Measurements from ENCODE around the gene VMP1. TPM values are rescaled to one million over a fixed set of nuclear protein-coding genes. Genes with fewer than 3 reads are reported as not detected.
"Not testable (repeated sequence)": the region's sequence is repeated elsewhere in the genome, so short reads cannot be mapped to it uniquely, and the experiment has no call there.

Gene VMP1
- total RNA-seq, 1 donor = 608 TPM

DNA sequence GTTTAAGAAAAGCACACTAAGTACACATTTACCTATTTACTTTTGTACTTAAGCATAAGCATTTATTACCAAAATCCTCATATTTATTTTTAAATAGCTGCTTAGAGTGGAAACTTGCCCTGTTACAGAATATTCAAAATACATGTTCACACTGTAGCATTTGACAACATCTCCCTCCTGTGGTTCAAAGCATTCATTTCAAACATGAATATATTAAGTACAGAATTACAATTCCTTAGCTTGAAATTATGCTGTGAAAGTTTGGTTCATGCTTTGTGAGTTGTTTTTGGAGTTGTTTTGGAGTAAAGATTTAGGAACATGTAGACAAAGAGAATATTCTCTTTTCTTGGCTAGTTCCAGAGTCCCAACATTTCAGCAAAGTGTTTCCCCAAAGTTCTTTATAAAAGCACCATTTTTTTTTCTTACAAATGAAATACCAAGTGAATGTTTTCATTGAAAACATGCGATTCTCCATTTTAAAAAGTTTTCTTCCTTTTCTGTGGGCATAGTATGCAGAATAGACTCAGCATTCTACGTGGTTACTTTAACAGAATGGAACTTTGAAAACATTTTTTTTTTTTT, 152.1 kb downstream of the VMP1 start:
- TF ChIP-seq, protein P1, sequence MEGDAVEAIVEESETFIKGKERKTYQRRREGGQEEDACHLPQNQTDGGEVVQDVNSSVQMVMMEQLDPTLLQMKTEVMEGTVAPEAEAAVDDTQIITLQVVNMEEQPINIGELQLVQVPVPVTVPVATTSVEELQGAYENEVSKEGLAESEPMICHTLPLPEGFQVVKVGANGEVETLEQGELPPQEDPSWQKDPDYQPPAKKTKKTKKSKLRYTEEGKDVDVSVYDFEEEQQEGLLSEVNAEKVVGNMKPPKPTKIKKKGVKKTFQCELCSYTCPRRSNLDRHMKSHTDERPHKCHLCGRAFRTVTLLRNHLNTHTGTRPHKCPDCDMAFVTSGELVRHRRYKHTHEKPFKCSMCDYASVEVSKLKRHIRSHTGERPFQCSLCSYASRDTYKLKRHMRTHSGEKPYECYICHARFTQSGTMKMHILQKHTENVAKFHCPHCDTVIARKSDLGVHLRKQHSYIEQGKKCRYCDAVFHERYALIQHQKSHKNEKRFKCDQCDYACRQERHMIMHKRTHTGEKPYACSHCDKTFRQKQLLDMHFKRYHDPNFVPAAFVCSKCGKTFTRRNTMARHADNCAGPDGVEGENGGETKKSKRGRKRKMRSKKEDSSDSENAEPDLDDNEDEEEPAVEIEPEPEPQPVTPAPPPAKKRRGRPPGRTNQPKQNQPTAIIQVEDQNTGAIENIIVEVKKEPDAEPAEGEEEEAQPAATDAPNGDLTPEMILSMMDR (IDR thresholded peaks at IDR 0.05; ENCODE audit: insufficient read depth, low read depth, low read length) = peak; percentile 65
- H3K4me3 ChIP-seq (ENCODE audit: low read depth, low read length) = no peak overlapping the region
- peak; percentile 80 for DNase-seq (ENCODE audit: low read depth)

DNA sequence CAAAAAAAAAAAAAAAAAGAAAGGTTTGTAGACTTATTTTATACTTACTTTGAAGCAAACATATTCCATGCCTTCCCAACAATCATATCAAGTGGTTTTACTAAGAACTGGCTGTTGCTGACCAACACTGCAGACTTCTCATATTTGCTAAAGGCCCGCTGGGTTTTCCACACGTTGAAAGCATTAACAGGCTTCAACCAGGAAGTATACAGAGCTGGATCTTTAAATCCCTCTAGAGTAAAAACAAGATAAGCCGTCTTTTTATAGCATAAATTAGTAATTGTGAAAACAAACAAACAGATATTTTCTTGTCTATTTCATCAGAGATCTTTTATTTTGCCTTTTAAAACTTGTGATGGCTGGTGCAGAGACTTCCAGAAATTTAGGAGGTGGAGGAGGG, 156.2 kb downstream of the VMP1 start:
- H3K4me3 ChIP-seq (ENCODE audit: low read depth, low read length) = no peak overlapping the region
- TF ChIP-seq, protein P1 (IDR thresholded peaks at IDR 0.05; ENCODE audit: insufficient read depth, low read depth, low read length) = no peak
- peak; percentile 58 for DNase-seq (ENCODE audit: low read depth)

DNA sequence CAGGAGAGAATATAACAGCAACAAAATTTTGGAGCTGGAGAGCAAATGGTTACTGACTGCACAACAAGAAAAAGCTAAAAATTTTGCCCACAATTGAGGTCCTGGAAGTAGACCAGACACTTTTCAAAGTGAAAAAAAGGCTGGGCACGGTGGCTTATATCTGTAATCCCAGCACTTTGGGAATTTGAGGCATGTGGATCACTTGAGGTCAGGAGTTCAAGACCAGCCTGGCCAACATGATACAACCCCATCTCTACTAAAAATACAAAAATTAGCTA, 162.4 kb downstream of the VMP1 start:
- no peak overlapping the region for H3K4me3 ChIP-seq (ENCODE audit: low read depth, low read length)
- DNase-seq (ENCODE audit: low read depth) = no peak
- TF ChIP-seq, protein P1 (IDR thresholded peaks at IDR 0.05; ENCODE audit: insufficient read depth, low read depth, low read length) = no peak

DNA sequence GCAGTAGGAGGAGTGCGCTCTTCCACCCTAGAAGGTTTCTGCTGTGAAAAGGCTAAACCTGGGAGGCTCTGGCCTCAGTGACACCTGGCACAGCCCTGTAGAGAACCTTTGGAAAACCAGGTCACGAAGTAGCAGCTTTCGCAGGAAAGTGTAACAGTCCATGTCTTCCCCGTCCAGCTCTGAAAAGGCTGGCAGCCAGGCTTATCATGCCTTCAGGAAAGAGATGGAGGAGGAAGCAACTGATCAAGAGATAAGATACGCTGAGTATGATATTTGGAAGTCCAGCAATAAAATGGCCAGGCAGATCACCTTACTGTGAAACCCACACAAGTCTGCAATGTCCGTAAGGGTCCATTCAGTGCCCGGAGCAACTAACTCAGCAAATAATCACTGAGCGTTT, 163.0 kb downstream of the VMP1 start:
- H3K4me3 ChIP-seq (ENCODE audit: low read depth, low read length) = no peak overlapping the region
- DNase-seq (ENCODE audit: low read depth) = no peak
- TF ChIP-seq, protein P1 (IDR thresholded peaks at IDR 0.05; ENCODE audit: insufficient read depth, low read depth, low read length) = no peak

DNA sequence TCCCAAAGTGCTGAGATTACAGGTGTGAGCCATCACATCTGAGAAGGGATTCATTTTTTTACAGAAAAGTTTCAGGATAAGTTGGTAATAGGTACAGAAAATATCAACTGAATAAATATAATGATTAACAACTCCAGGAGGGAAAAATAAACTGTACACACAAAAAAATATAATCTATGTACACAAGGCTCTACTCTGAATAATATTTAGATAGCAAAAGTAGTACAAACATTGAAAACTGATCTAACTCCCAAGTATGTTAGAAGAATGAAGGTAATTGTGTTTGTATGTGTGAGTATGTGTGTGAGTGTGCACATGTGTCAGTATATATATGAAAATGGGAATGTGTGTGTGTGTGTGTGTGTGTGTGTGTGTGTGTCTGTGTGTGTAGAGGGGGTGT, 164.9 kb downstream of the VMP1 start:
- H3K4me3 ChIP-seq (ENCODE audit: low read depth, low read length) = no peak overlapping the region
- no peak for DNase-seq (ENCODE audit: low read depth)
- TF ChIP-seq, protein P1 (IDR thresholded peaks at IDR 0.05; ENCODE audit: insufficient read depth, low read depth, low read length) = no peak

DNA sequence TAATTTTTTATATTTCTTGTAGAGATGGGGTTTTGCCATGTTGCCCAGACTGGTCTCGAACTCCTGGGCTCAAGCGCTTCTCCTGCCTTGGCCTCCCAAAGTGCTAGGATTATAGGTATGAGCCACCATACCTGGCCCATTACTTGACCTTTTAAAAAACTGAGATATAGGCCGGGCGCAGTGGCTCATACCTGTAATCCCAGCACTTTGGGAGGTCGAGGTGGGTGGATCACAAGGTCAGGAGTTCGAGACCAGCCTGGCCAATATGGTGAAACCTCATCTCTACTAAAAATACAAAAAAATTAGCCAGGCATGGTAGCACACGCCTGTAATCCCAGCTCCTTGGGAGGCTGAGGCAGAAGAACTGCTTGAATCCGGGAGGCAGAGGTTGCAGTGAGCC, 166.0 kb downstream of the VMP1 start:
- not testable (repeated sequence) for H3K4me3 ChIP-seq (ENCODE audit: low read depth, low read length); DNase-seq (ENCODE audit: low read depth)

DNA sequence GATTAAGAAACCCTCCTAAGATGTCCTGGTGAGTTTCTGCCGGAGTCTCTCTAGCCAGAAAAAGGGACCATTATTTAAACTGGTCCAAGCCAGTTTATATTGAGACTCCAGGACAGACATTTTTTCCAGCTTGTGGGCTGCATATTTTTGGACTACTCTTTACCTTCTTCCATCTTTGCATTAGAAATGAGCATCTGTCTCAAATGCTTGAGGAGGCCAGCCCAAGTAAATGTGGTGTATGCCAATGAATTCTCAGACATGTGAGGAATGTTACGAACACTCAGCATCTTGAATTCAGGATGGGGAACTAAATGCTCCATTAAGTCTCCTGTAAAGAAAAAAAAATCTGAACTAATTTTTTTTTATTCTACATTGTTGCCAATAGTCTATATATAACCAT, 166.9 kb downstream of the VMP1 start:
- H3K4me3 ChIP-seq (ENCODE audit: low read depth, low read length) = no peak overlapping the region
- DNase-seq (ENCODE audit: low read depth) = no peak
- TF ChIP-seq, protein P1 (IDR thresholded peaks at IDR 0.05; ENCODE audit: insufficient read depth, low read depth, low read length) = no peak

Data from fibroblast of villous mesenchyme (primary cell).